ENCODE data around the gene ZNF333. TPM values are rescaled to one million over a fixed set of nuclear protein-coding genes. Genes with fewer than 3 reads are reported as not detected.

Gene ZNF333
- 10 to 100 TPM; 16.2 to 19.8 TPM for total RNA-seq
- 23.1 TPM for polyA plus RNA-seq (2013, experiment 1 of 2)
- polyA plus RNA-seq (2013, experiment 2 of 2), result 21.3 TPM
- long read RNA-seq, experiment 1, partial matches to known transcripts, result 0 of 1 reads
- long read RNA-seq, experiment 1, other reads (novel, unspliced or antisense), result 1 of 1 reads
- long read RNA-seq, experiment 2, full-length matches to known transcripts, result 3 of 22 reads
- long read RNA-seq, experiment 2, partial matches to known transcripts, result 6 of 22 reads
- long read RNA-seq, experiment 2, other reads (novel, unspliced or antisense), result 13 of 22 reads
- long read RNA-seq, experiment 3, full-length matches to known transcripts, result 11 of 21 reads
- long read RNA-seq, experiment 3, partial matches to known transcripts, result 2 of 21 reads
- long read RNA-seq, experiment 3, other reads (novel, unspliced or antisense), result 8 of 21 reads
- long read RNA-seq, experiment 4, partial matches to known transcripts, result 0 of 3 reads
- long read RNA-seq, experiment 4, other reads (novel, unspliced or antisense), result 3 of 3 reads

- H3K27me3 Mint-ChIP-seq (ENCODE audit: insufficient read depth), result peaks cover 8% of the 10 kb centered on the region
- Histone ChIP-seq H3K9ac (ENCODE audit: extremely low read depth, low read length, poor library complexity, severe bottlenecking) (peak within 1 kb of the TSS; percentile 72), H3K9me3 (ENCODE audit: control insufficient read depth, low read length) (no peaks in the 10 kb centered on the region), H3K4me1 (ENCODE audit: control insufficient read depth, insufficient read depth, low read length) (no peaks in the 10 kb centered on the region), H3K27ac (ENCODE audit: low read depth, low read length) (peak within 1 kb of the TSS; percentile 82), H3K36me3 (ENCODE audit: control insufficient read depth, insufficient read depth, low read length) (peaks cover 4% of the 10 kb centered on the region), H3K4me3 (ENCODE audit: low read length) (peak within 1 kb of the TSS; percentile 100), H3K27me3 (ENCODE audit: control insufficient read depth, insufficient read depth, low read length, poor library complexity, severe bottlenecking) (peaks cover 7% of the 10 kb centered on the region)
- H3K9me3 Mint-ChIP-seq, result no peaks in the 10 kb centered on the region
- 0% methylated on average over 34 to 66 of the region's 66 CpGs for WGBS, 2 experiments (ENCODE audit: insufficient coverage in 1 of 2, insufficient read length in 1 of 2)
- H3K4me1 Mint-ChIP-seq, result no peaks in the 10 kb centered on the region
- peak within 1 kb of the TSS; percentile 98 for H3K27ac Mint-ChIP-seq
- no peak for TF ChIP-seq CTCF (conservative IDR thresholded peaks at IDR 0.05)
- DNase-seq, result peak; percentile 99
- H3K36me3 Mint-ChIP-seq (ENCODE audit: low read depth), result peaks cover 2% of the 10 kb centered on the region
- H3K4me3 Mint-ChIP-seq, result peak within 1 kb of the TSS; percentile 81
Measured at GRCh38 chr19:14689598-14690503, at the start of gene ZNF333. ZNF333 (plus strand) TSS chr19:14690048; CDS start chr19:14693492, 3,444 bp downstream.

GRCh38 chr19:14648506-14648905, 41.3 kb upstream of the ZNF333 start:
- Histone ChIP-seq H3K36me3 (ENCODE audit: control insufficient read depth, insufficient read depth, low read length) (no peaks in the 10 kb centered on the region), H3K27ac (ENCODE audit: low read depth, low read length) (no peak overlapping the region), H3K4me1 (ENCODE audit: control insufficient read depth, insufficient read depth, low read length) (no peaks in the 10 kb centered on the region), H3K27me3 (ENCODE audit: control insufficient read depth, insufficient read depth, low read length, poor library complexity, severe bottlenecking) (no peaks in the 10 kb centered on the region), H3K9me3 (ENCODE audit: control insufficient read depth, low read length) (peaks cover 55% of the 10 kb centered on the region), H3K9ac (ENCODE audit: extremely low read depth, low read length, poor library complexity, severe bottlenecking) (no peak overlapping the region), H3K4me3 (ENCODE audit: low read length) (no peak overlapping the region)
- peaks cover 4% of the 10 kb centered on the region for H3K27me3 Mint-ChIP-seq (ENCODE audit: insufficient read depth)
- H3K9me3 Mint-ChIP-seq, result peaks cover 77% of the 10 kb centered on the region
- H3K4me1 Mint-ChIP-seq, result no peaks in the 10 kb centered on the region
- no peak for TF ChIP-seq CTCF (conservative IDR thresholded peaks at IDR 0.05)
- H3K36me3 Mint-ChIP-seq (ENCODE audit: low read depth), result no peaks in the 10 kb centered on the region
- DNase-seq, result no peak
- 68 to 72% methylated on average over 2 of the region's 2 CpGs for WGBS, 2 experiments (ENCODE audit: insufficient coverage in 1 of 2, insufficient read length in 1 of 2)
- H3K4me3 Mint-ChIP-seq, result no peak overlapping the region
- H3K27ac Mint-ChIP-seq, result no peak overlapping the region

DNA sequence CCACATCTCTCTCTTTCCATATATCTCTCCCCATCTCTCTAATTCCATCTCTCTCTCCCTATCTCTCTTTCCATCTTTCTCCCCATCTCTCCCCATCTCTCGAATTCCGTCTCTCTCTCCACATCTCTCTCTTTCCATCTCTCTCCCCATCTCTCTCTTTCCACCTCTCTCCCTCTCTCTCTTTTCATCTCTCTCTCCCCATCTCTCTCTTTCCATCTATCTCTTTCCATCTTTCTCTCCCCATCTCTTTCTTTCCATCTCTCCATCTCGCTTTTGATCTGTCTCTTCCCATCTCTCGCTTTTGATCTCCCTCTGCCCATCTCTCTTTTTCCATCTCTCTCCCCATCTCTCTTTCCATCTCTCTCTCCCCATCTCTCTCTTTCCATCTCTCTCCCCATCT, 40.8 kb upstream of the ZNF333 start:
- Histone ChIP-seq H3K27me3 (ENCODE audit: control insufficient read depth, insufficient read depth, low read length, poor library complexity, severe bottlenecking) (no peaks in the 10 kb centered on the region), H3K27ac (ENCODE audit: low read depth, low read length) (no peak overlapping the region), H3K4me1 (ENCODE audit: control insufficient read depth, insufficient read depth, low read length) (no peaks in the 10 kb centered on the region), H3K4me3 (ENCODE audit: low read length) (no peak overlapping the region), H3K36me3 (ENCODE audit: control insufficient read depth, insufficient read depth, low read length) (no peaks in the 10 kb centered on the region), H3K9me3 (ENCODE audit: control insufficient read depth, low read length) (peaks cover 56% of the 10 kb centered on the region), H3K9ac (ENCODE audit: extremely low read depth, low read length, poor library complexity, severe bottlenecking) (no peak overlapping the region)
- Mint-ChIP-seq H3K27ac (no peak overlapping the region), H3K4me1 (no peaks in the 10 kb centered on the region), H3K36me3 (ENCODE audit: low read depth) (no peaks in the 10 kb centered on the region), H3K4me3 (no peak overlapping the region), H3K27me3 (ENCODE audit: insufficient read depth) (peaks cover 4% of the 10 kb centered on the region), H3K9me3 (peaks cover 76% of the 10 kb centered on the region)
- WGBS, 2 experiments (ENCODE audit: insufficient coverage in 1 of 2, insufficient read length in 1 of 2), result 62 to 79% methylated on average over 4 of the region's 4 CpGs
- no peak for DNase-seq
- TF ChIP-seq CTCF (conservative IDR thresholded peaks at IDR 0.05), result no peak
